HEK293 (cell line): ENCODE measurements around the gene PIGQ.

Source experiments
- GLIS1 ChIP-seq: fragments of 450-650 bp; formaldehyde crosslinking; IDR thresholded peaks from 2 replicates; pipeline ENCODE4 v1.5.1; 2016; ENCODE audit warnings: missing biosample characterization, missing genetic modification characterization
- GLIS2 ChIP-seq: fragments of 450-650 bp; formaldehyde crosslinking; IDR thresholded peaks from 2 replicates; pipeline ENCODE4 v1.5.1; 2016; ENCODE audit warnings: missing biosample characterization, missing genetic modification characterization
- HOXD13 ChIP-seq: sonication (generic); formaldehyde crosslinking; IDR thresholded peaks from 2 replicates; pipeline ENCODE4 v1.8.0; 2022; ENCODE audit warnings: missing genetic modification reagents, borderline replicate concordance
- IKZF3 ChIP-seq: fragments of 450-650 bp; IDR thresholded peaks from 2 replicates; pipeline ENCODE4 v1.5.0; 2018; ENCODE audit warnings: missing biosample characterization, mild to moderate bottlenecking, missing genetic modification characterization, moderate library complexity
- OSR2 ChIP-seq: fragments of 450-650 bp; formaldehyde crosslinking; IDR thresholded peaks from 2 replicates; pipeline ENCODE4 v1.5.1; 2016; ENCODE audit warnings: missing biosample characterization, missing genetic modification characterization
- SCRT2 ChIP-seq: fragments of 450-650 bp; formaldehyde crosslinking; IDR thresholded peaks from 2 replicates; pipeline ENCODE4 v1.5.1; 2016; ENCODE audit warnings: missing biosample characterization, missing genetic modification characterization
- WT1 ChIP-seq: fragments of 450-650 bp; formaldehyde crosslinking; IDR thresholded peaks from 2 replicates; pipeline ENCODE4 v1.5.1; 2016; ENCODE audit warnings: missing biosample characterization, missing genetic modification characterization
- ZBTB48 ChIP-seq: fragments of 450-650 bp; formaldehyde crosslinking; IDR thresholded peaks from 2 replicates; pipeline ENCODE4 v1.5.1; 2016; ENCODE audit warnings: missing biosample characterization, missing genetic modification characterization
- ZIC2 ChIP-seq: fragments of 450-650 bp; formaldehyde crosslinking; IDR thresholded peaks from 2 replicates; pipeline ENCODE4 v1.5.1; 2016; ENCODE audit warnings: missing biosample characterization, missing genetic modification characterization
- ZNF114 ChIP-seq: fragments of 450-650 bp; formaldehyde crosslinking; IDR thresholded peaks from 2 replicates; pipeline ENCODE4 v1.5.0; 2017; ENCODE audit warnings: missing biosample characterization, missing genetic modification characterization
- ZNF132 ChIP-seq: fragments of 450-650 bp; formaldehyde crosslinking; IDR thresholded peaks from 2 replicates; pipeline ENCODE4 v1.5.1; 2017; ENCODE audit warnings: missing biosample characterization, missing genetic modification characterization, borderline replicate concordance
- ZNF202 ChIP-seq: fragments of 450-650 bp; formaldehyde crosslinking; IDR thresholded peaks from 2 replicates; pipeline ENCODE4 v1.5.1; 2016; ENCODE audit warnings: missing biosample characterization, missing genetic modification characterization, borderline replicate concordance
- ZNF214 ChIP-seq: fragments of 450-650 bp; formaldehyde crosslinking; IDR thresholded peaks from 2 replicates; pipeline ENCODE4 v1.5.1; 2017; ENCODE audit warnings: missing biosample characterization, mild to moderate bottlenecking, missing genetic modification characterization, borderline replicate concordance
- ZNF274 ChIP-seq, 2 experiments: fragments of 200-500 bp in 1 of 2; fragments of 450-650 bp in 1 of 2; sonication (Bioruptor generic) in 1 of 2; formaldehyde crosslinking in 1 of 2; IDR thresholded peaks; 2 replicates each; pipeline versions ENCODE4 v1.5.1 to v1.6.1; 2014 to 2016; ENCODE audit warnings: borderline replicate concordance in 1 of 2, inconsistent platforms in 1 of 2, low read length in 1 of 2, missing biosample characterization in 1 of 2, missing genetic modification characterization in 1 of 2
- ZNF335 ChIP-seq: fragments of 450-650 bp; formaldehyde crosslinking; conservative IDR thresholded peaks from 2 replicates; pipeline ENCODE4 v1.5.1; 2016; ENCODE audit warnings: missing biosample characterization, missing genetic modification characterization
- ZNF341 ChIP-seq: fragments of 450-650 bp; formaldehyde crosslinking; IDR thresholded peaks from 2 replicates; pipeline ENCODE4; 2016; ENCODE audit warnings: low read depth, missing biosample characterization, missing genetic modification characterization
- ZNF366 ChIP-seq: fragments of 450-650 bp; formaldehyde crosslinking; conservative IDR thresholded peaks from 2 replicates; pipeline ENCODE4 v1.5.1; 2016; ENCODE audit warnings: missing biosample characterization, missing genetic modification characterization
- ZNF660 ChIP-seq: fragments of 450-650 bp; IDR thresholded peaks from 2 replicates; pipeline ENCODE4 v1.5.1; 2018; ENCODE audit warnings: missing biosample characterization, mild to moderate bottlenecking, missing genetic modification characterization
- ZNF785 ChIP-seq: fragments of 450-650 bp; formaldehyde crosslinking; IDR thresholded peaks from 2 replicates; pipeline ENCODE4 v1.5.1; 2016; ENCODE audit warnings: missing biosample characterization, missing genetic modification characterization
- ZSCAN30 ChIP-seq: fragments of 450-650 bp; IDR thresholded peaks from 2 replicates; pipeline ENCODE4 v1.5.1; 2018; ENCODE audit warnings: missing biosample characterization, mild to moderate bottlenecking, missing genetic modification characterization, moderate library complexity
- TF ChIP-seq, protein P1 (sequence below): fragments of 450-650 bp; IDR thresholded peaks from 2 replicates; pipeline ENCODE4 v1.5.1; 2018; ENCODE audit warnings: missing biosample characterization, missing genetic modification characterization
- TF ChIP-seq, protein P2 (sequence below): fragments of 450-650 bp; formaldehyde crosslinking; IDR thresholded peaks from 2 replicates; pipeline ENCODE4 v1.5.1; 2016; ENCODE audit warnings: missing biosample characterization, missing genetic modification characterization
- TF ChIP-seq, protein P3 (sequence below): IDR thresholded peaks from 2 replicates; pipeline ENCODE4 v1.6.1; 2011; ENCODE audit warnings: mild to moderate bottlenecking, low read depth, low read length, borderline replicate concordance
- TF ChIP-seq, protein P4 (sequence below): fragments of 450-650 bp; formaldehyde crosslinking; IDR thresholded peaks from 2 replicates; pipeline ENCODE4 v1.5.1; 2016; ENCODE audit warnings: missing biosample characterization, missing genetic modification characterization
- TF ChIP-seq, protein P5 (sequence below): fragments of 450-650 bp; formaldehyde crosslinking; IDR thresholded peaks from 2 replicates; pipeline ENCODE4 v1.5.1; 2016; ENCODE audit warnings: missing biosample characterization, missing genetic modification characterization
- TF ChIP-seq, protein P6 (sequence below): fragments of 450-650 bp; formaldehyde crosslinking; IDR thresholded peaks from 2 replicates; pipeline ENCODE4 v1.5.1; 2016; ENCODE audit warnings: missing biosample characterization, missing genetic modification characterization

PIGQ gene

DNA sequence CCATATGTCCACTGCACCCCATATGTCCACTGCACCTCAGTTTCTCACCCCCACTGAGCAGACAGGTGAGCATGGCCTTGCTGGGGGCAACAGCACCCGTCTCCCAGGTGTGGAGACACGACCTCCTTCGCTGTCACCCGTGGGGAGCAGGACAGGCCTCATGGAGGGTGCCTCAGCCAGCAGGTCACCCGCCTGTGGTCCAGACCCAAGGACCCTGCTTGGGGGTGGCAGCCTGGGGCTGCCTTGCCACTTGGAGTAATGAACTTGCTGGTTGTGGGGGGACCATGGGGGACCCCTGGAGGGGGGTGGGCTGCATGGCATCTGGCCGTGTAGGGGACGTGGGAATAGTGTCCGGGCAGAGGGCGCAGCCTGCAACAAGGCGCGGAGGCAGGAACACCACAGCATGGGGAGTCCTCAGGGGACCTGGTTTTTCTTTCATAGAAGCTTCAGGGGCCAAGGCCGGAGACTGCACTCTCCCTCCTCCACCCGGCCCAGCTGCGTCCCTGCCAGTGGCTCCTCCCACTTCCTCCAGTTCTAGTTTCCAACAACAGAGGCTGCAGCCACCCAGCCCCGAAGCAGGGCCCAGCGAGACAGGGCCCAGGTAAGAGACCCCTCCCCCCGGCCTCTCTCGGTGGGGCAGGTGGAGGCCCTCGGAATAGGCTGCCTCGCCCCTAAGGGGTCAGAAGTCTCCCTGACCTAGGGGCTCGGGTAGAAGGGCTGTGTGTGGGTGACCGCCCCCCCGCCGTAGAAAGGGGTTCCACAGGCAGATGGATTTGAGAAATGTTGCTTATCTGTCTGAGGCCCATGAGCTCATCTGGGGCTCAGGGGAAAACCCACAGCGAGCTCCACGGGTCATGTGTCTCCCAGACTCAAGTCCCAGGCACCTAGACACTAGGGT is 3.0 kb upstream of the PIGQ start, which contains the start of gene NHLRC4 (continued):
- TF ChIP-seq, protein P1, sequence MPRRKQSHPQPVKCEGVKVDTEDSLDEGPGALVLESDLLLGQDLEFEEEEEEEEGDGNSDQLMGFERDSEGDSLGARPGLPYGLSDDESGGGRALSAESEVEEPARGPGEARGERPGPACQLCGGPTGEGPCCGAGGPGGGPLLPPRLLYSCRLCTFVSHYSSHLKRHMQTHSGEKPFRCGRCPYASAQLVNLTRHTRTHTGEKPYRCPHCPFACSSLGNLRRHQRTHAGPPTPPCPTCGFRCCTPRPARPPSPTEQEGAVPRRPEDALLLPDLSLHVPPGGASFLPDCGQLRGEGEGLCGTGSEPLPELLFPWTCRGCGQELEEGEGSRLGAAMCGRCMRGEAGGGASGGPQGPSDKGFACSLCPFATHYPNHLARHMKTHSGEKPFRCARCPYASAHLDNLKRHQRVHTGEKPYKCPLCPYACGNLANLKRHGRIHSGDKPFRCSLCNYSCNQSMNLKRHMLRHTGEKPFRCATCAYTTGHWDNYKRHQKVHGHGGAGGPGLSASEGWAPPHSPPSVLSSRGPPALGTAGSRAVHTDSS (tag by site-specific recombination) = no peak
- TF ChIP-seq OSR2 (tag by site-specific recombination) (no peak), WT1 (tag by site-specific recombination) (no peak), ZSCAN30 (tag by site-specific recombination) (no peak), HOXD13 (CRISPR knock-in tag) (no peak), ZNF366 (tag by site-specific recombination) (no peak), ZNF274 (IDR thresholded peaks at IDR 0.05; ENCODE audit: low read length) (no peak), ZNF274 (tag by site-specific recombination; IDR thresholded peaks at IDR 0.05; ENCODE audit: borderline replicate concordance) (no peak), IKZF3 (no peak), GLIS1 (tag by site-specific recombination) (peak; percentile 74), SCRT2 (no peak), ZBTB48 (tag by site-specific recombination) (peak; percentile 71; the same call in 1 of the 2 replicates), ZNF335 (tag by site-specific recombination) (peak; percentile 45), ZIC2 (tag by site-specific recombination) (peak; percentile 63), ZNF785 (tag by site-specific recombination) (no peak), ZNF660 (tag by site-specific recombination) (0 out of 2 replicates have a peak, but pooled peaks have one; percentile 17), ZNF114 (no peak), ZNF132 (tag by site-specific recombination) (no peak), ZNF214 (tag by site-specific recombination) (no peak), ZNF341 (tag by site-specific recombination) (peak; percentile 31; the same call in 1 of the 2 replicates), ZNF202 (no peak), GLIS2 (tag by site-specific recombination) (peak; percentile 67)
- TF ChIP-seq, protein P2, sequence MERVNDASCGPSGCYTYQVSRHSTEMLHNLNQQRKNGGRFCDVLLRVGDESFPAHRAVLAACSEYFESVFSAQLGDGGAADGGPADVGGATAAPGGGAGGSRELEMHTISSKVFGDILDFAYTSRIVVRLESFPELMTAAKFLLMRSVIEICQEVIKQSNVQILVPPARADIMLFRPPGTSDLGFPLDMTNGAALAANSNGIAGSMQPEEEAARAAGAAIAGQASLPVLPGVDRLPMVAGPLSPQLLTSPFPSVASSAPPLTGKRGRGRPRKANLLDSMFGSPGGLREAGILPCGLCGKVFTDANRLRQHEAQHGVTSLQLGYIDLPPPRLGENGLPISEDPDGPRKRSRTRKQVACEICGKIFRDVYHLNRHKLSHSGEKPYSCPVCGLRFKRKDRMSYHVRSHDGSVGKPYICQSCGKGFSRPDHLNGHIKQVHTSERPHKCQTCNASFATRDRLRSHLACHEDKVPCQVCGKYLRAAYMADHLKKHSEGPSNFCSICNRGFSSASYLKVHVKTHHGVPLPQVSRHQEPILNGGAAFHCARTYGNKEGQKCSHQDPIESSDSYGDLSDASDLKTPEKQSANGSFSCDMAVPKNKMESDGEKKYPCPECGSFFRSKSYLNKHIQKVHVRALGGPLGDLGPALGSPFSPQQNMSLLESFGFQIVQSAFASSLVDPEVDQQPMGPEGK (tag by site-specific recombination) = peak; percentile 41; the same call in 1 of the 2 replicates
- TF ChIP-seq, protein P3, sequence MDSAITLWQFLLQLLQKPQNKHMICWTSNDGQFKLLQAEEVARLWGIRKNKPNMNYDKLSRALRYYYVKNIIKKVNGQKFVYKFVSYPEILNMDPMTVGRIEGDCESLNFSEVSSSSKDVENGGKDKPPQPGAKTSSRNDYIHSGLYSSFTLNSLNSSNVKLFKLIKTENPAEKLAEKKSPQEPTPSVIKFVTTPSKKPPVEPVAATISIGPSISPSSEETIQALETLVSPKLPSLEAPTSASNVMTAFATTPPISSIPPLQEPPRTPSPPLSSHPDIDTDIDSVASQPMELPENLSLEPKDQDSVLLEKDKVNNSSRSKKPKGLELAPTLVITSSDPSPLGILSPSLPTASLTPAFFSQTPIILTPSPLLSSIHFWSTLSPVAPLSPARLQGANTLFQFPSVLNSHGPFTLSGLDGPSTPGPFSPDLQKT = no peak
- TF ChIP-seq, protein P4, sequence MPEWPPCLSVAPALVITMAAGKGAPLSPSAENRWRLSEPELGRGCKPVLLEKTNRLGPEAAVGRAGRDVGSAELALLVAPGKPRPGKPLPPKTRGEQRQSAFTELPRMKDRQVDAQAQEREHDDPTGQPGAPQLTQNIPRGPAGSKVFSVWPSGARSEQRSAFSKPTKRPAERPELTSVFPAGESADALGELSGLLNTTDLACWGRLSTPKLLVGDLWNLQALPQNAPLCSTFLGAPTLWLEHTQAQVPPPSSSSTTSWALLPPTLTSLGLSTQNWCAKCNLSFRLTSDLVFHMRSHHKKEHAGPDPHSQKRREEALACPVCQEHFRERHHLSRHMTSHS (tag by site-specific recombination) = no peak
- TF ChIP-seq, protein P5, sequence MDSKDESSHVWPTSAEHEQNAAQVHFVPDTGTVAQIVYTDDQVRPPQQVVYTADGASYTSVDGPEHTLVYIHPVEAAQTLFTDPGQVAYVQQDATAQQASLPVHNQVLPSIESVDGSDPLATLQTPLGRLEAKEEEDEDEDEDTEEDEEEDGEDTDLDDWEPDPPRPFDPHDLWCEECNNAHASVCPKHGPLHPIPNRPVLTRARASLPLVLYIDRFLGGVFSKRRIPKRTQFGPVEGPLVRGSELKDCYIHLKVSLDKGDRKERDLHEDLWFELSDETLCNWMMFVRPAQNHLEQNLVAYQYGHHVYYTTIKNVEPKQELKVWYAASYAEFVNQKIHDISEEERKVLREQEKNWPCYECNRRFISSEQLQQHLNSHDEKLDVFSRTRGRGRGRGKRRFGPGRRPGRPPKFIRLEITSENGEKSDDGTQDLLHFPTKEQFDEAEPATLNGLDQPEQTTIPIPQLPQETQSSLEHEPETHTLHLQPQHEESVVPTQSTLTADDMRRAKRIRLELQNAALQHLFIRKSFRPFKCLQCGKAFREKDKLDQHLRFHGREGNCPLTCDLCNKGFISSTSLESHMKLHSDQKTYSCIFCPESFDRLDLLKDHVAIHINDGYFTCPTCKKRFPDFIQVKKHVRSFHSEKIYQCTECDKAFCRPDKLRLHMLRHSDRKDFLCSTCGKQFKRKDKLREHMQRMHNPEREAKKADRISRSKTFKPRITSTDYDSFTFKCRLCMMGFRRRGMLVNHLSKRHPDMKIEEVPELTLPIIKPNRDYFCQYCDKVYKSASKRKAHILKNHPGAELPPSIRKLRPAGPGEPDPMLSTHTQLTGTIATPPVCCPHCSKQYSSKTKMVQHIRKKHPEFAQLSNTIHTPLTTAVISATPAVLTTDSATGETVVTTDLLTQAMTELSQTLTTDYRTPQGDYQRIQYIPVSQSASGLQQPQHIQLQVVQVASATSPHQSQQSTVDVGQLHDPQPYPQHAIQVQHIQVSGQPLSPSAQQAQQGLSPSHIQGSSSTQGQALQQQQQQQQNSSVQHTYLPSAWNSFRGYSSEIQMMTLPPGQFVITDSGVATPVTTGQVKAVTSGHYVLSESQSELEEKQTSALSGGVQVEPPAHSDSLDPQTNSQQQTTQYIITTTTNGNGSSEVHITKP (tag by site-specific recombination) = peak; percentile 73
- TF ChIP-seq, protein P6, sequence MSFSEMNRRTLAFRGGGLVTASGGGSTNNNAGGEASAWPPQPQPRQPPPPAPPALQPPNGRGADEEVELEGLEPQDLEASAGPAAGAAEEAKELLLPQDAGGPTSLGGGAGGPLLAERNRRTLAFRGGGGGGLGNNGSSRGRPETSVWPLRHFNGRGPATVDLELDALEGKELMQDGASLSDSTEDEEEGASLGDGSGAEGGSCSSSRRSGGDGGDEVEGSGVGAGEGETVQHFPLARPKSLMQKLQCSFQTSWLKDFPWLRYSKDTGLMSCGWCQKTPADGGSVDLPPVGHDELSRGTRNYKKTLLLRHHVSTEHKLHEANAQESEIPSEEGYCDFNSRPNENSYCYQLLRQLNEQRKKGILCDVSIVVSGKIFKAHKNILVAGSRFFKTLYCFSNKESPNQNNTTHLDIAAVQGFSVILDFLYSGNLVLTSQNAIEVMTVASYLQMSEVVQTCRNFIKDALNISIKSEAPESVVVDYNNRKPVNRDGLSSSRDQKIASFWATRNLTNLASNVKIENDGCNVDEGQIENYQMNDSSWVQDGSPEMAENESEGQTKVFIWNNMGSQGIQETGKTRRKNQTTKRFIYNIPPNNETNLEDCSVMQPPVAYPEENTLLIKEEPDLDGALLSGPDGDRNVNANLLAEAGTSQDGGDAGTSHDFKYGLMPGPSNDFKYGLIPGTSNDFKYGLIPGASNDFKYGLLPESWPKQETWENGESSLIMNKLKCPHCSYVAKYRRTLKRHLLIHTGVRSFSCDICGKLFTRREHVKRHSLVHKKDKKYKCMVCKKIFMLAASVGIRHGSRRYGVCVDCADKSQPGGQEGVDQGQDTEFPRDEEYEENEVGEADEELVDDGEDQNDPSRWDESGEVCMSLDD (tag by site-specific recombination) = 0 out of 2 replicates have a peak, but pooled peaks have one; percentile 44
